CD4-positive, alpha-beta T cell treated with Interleukin-2 at 100 ng/mL for 4 hours (primary cell): ENCODE results near the gene GLIPR1L2.

Source experiments
- DNase-seq: peaks from one replicate; pipeline ENCODE4 v3.0.0-alpha.2; 2020; ENCODE audit warnings: low spot score

Gene GLIPR1L2

GRCh38 chr12:75478116-75478794 is 87.4 kb downstream of the GLIPR1L2 start:
- peak; percentile 79 for DNase-seq

GRCh38 chr12:75479963-75480461 is 89.1 kb downstream of the GLIPR1L2 start:
- peak; percentile 18 for DNase-seq

- DNase-seq, result peak; percentile 87
These were observed 89.6 kb downstream of the GLIPR1L2 start, which contains the start of gene GLIPR1 for GRCh38 chr12:75480469-75480949. GLIPR1 (plus strand) TSS chr12:75480755; CDS start chr12:75480881, 126 bp downstream.

GRCh38 chr12:75481013-75481705 is 90.3 kb downstream of the GLIPR1L2 start:
- no peak for DNase-seq

DNA sequence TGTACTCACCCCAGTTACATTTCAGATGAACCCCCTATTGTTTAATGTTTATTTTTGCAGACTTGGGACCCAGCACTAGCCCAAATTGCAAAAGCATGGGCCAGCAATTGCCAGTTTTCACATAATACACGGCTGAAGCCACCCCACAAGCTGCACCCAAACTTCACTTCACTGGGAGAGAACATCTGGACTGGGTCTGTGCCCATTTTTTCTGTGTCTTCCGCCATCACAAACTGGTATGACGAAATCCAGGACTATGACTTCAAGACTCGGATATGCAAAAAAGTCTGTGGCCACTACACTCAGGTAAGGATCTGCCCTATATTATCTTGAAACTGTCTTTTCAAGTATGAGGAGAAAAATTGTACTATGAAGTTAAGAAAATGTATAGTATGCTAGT is 90.9 kb downstream of the GLIPR1L2 start:
- peak; percentile 21 for DNase-seq
